ENCODE data around the gene PLD4. TPM values are rescaled to one million over a fixed set of nuclear protein-coding genes. Genes with fewer than 3 reads are reported as not detected.

PLD4 gene
- total RNA-seq, 1 experiment from 2014 or later, result 0.15 TPM

DNA sequence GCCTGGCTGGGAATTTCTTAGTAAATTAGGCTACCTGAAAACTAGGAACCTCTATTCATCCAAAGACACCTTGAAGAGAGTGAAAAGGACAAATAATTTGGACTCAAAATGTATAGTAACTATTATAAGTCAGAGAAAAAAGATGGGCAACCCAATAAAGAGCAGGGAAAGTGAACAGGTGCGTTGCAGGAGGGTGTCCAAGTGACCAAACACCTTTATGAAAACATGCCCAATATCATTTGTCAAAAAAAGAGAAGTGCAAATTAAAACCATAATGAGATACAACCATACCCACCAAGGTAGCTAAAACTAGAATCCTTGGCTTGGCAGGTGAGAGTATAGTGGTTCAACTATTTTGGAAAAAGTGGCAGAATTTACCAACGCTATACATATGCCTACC, 24.9 kb upstream of the PLD4 start:
- BruUV-seq (replicated peaks), result no TSS peak
- peaks cover 3% of the 10 kb centered on the region for H3K4me1 ChIP-seq (ENCODE audit: control insufficient read depth, insufficient read depth, low read length)
- intact Hi-C loops (cut with micrococcal nuclease; ENCODE audit: unreplicated experiment) (loop anchor here (5.0 kb wide), 1 partner anchor 68 kb away; no protein-coding TSS in a partner anchor), in situ Hi-C loops (cut with HindIII; ENCODE audit: low pct_unique_long_range_greater_than_20kb, low sequenced_read_pairs) (no loop called here)
- TF ChIP-seq, protein P1, sequence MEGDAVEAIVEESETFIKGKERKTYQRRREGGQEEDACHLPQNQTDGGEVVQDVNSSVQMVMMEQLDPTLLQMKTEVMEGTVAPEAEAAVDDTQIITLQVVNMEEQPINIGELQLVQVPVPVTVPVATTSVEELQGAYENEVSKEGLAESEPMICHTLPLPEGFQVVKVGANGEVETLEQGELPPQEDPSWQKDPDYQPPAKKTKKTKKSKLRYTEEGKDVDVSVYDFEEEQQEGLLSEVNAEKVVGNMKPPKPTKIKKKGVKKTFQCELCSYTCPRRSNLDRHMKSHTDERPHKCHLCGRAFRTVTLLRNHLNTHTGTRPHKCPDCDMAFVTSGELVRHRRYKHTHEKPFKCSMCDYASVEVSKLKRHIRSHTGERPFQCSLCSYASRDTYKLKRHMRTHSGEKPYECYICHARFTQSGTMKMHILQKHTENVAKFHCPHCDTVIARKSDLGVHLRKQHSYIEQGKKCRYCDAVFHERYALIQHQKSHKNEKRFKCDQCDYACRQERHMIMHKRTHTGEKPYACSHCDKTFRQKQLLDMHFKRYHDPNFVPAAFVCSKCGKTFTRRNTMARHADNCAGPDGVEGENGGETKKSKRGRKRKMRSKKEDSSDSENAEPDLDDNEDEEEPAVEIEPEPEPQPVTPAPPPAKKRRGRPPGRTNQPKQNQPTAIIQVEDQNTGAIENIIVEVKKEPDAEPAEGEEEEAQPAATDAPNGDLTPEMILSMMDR (IDR thresholded peaks at IDR 0.05), result no peak
- TF ChIP-seq, protein P2, sequence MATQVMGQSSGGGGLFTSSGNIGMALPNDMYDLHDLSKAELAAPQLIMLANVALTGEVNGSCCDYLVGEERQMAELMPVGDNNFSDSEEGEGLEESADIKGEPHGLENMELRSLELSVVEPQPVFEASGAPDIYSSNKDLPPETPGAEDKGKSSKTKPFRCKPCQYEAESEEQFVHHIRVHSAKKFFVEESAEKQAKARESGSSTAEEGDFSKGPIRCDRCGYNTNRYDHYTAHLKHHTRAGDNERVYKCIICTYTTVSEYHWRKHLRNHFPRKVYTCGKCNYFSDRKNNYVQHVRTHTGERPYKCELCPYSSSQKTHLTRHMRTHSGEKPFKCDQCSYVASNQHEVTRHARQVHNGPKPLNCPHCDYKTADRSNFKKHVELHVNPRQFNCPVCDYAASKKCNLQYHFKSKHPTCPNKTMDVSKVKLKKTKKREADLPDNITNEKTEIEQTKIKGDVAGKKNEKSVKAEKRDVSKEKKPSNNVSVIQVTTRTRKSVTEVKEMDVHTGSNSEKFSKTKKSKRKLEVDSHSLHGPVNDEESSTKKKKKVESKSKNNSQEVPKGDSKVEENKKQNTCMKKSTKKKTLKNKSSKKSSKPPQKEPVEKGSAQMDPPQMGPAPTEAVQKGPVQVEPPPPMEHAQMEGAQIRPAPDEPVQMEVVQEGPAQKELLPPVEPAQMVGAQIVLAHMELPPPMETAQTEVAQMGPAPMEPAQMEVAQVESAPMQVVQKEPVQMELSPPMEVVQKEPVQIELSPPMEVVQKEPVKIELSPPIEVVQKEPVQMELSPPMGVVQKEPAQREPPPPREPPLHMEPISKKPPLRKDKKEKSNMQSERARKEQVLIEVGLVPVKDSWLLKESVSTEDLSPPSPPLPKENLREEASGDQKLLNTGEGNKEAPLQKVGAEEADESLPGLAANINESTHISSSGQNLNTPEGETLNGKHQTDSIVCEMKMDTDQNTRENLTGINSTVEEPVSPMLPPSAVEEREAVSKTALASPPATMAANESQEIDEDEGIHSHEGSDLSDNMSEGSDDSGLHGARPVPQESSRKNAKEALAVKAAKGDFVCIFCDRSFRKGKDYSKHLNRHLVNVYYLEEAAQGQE (IDR thresholded peaks at IDR 0.05; ENCODE audit: insufficient read depth in 1 of 2, low read depth in 2 of 2, low read length in 1 of 2), result no peak
- TF ChIP-seq TCF7L2 (IDR thresholded peaks at IDR 0.05; ENCODE audit: low read depth, low read length) (no peak), SIN3A (IDR thresholded peaks at IDR 0.05; ENCODE audit: borderline replicate concordance, insufficient read depth, low read depth, low read length) (no peak), POLR2AphosphoS5 (IDR thresholded peaks at IDR 0.05; ENCODE audit: low read depth, low read length) (no peak)
- H3K9me3 ChIP-seq (ENCODE audit: control insufficient read depth, insufficient read depth, low read depth, low read length), result no peaks in the 10 kb centered on the region
- H3K27ac ChIP-seq (ENCODE audit: low read length), result no peak overlapping the region
- H3K36me3 ChIP-seq (ENCODE audit: control insufficient read depth, insufficient read depth, low read length), result no peaks in the 10 kb centered on the region
- no peak overlapping the region for H3K4me3 ChIP-seq (ENCODE audit: low read depth in 2 of 2, low read length in 2 of 2)
- DNase-seq (ENCODE audit: low read depth, low spot score), result no peak
- no peak for ATAC-seq
- POLR2A ChIA-PET, result no interaction called here
- no peaks in the 10 kb centered on the region for H3K27me3 ChIP-seq (ENCODE audit: control insufficient read depth, insufficient read depth, low read length)
- CTCF ChIA-PET, result no interaction called here

- no peak for ATAC-seq
- in situ Hi-C loops (cut with HindIII; ENCODE audit: low pct_unique_long_range_greater_than_20kb, low sequenced_read_pairs) (no loop called here), intact Hi-C loops (cut with micrococcal nuclease; ENCODE audit: unreplicated experiment) (no loop called here)
- H3K4me3 ChIP-seq (ENCODE audit: low read depth in 2 of 2, low read length in 2 of 2), result no peak overlapping the region
- TF ChIP-seq, protein P1 (IDR thresholded peaks at IDR 0.05), result no peak
- TF ChIP-seq POLR2AphosphoS5 (IDR thresholded peaks at IDR 0.05; ENCODE audit: low read depth, low read length), result no peak
- TF ChIP-seq, protein P2 (IDR thresholded peaks at IDR 0.05; ENCODE audit: insufficient read depth in 1 of 2, low read depth in 2 of 2, low read length in 1 of 2), result no peak
- TF ChIP-seq SIN3A (IDR thresholded peaks at IDR 0.05; ENCODE audit: borderline replicate concordance, insufficient read depth, low read depth, low read length), result no peak
- no peak for TF ChIP-seq TCF7L2 (IDR thresholded peaks at IDR 0.05; ENCODE audit: low read depth, low read length)
- no peak for DNase-seq (ENCODE audit: low read depth, low spot score)
- no TSS peak for BruUV-seq (replicated peaks)
- H3K27me3 ChIP-seq (ENCODE audit: control insufficient read depth, insufficient read depth, low read length), result no peaks in the 10 kb centered on the region
- CTCF ChIA-PET, result no interaction called here
- H3K4me1 ChIP-seq (ENCODE audit: control insufficient read depth, insufficient read depth, low read length), result peaks cover 3% of the 10 kb centered on the region; the same call in 1 of the 2 replicates
- H3K36me3 ChIP-seq (ENCODE audit: control insufficient read depth, insufficient read depth, low read length), result no peaks in the 10 kb centered on the region
- no peaks in the 10 kb centered on the region for H3K9me3 ChIP-seq (ENCODE audit: control insufficient read depth, insufficient read depth, low read depth, low read length)
- POLR2A ChIA-PET, result no interaction called here
- H3K27ac ChIP-seq (ENCODE audit: low read length), result no peak overlapping the region
Observed at GRCh38 chr14:104900639-104901512, 23.8 kb upstream of the PLD4 start.
